SK-N-SH treated with all-trans-retinoic acid at 6 μM for 48 hours (cell line): ENCODE measurements around the gene EEIG1.

Experiments used
- CREB5 ChIP-seq: fragments of 250-450 bp; sonication (Bioruptor Pico); IDR thresholded peaks from 2 replicates; pipeline ENCODE4 v1.5.1; 2020; ENCODE audit warnings: low read depth, mild to moderate bottlenecking, moderate library complexity
- CSRNP3 ChIP-seq: fragments of 250-450 bp; sonication (Bioruptor Pico); IDR thresholded peaks from 2 replicates; pipeline ENCODE4 v1.5.1; 2021; ENCODE audit warnings: mild to moderate bottlenecking, moderate library complexity
- GLIS3 ChIP-seq: fragments of 250-450 bp; sonication (Bioruptor Pico); IDR thresholded peaks from 2 replicates; pipeline ENCODE4 v1.5.0; 2020; ENCODE audit warnings: mild to moderate bottlenecking, moderate library complexity
- ISL1 ChIP-seq: fragments of 250-450 bp; sonication (Bioruptor Pico); IDR thresholded peaks from 2 replicates; pipeline ENCODE4 v2.1.2; 2022; ENCODE audit warnings: mild to moderate bottlenecking, moderate library complexity
- OSR1 ChIP-seq: fragments of 250-450 bp; sonication (Bioruptor Pico); IDR thresholded peaks from 2 replicates; pipeline ENCODE4 v1.8.0; 2022; ENCODE audit warnings: moderate library complexity, mild to moderate bottlenecking, inconsistent platforms
- PATZ1 ChIP-seq: fragments of 250-450 bp; sonication (Bioruptor Pico); IDR thresholded peaks from 2 replicates; pipeline ENCODE4 v1.8.0; 2020; ENCODE audit warnings: mild to moderate bottlenecking, moderate library complexity, borderline replicate concordance
- POU6F1 ChIP-seq: fragments of 250-450 bp; sonication (Bioruptor Pico); IDR thresholded peaks from 2 replicates; pipeline ENCODE4 v1.8.0; 2021; ENCODE audit warnings: low read depth, mild to moderate bottlenecking, moderate library complexity, borderline replicate concordance
- RARB ChIP-seq: fragments of 250-450 bp; sonication (Bioruptor Pico); IDR thresholded peaks from 2 replicates; pipeline ENCODE4 v1.8.0; 2021; ENCODE audit warnings: mild to moderate bottlenecking, moderate library complexity
- TOX ChIP-seq: fragments of 250-450 bp; sonication (Bioruptor Pico); IDR thresholded peaks from 2 replicates; pipeline ENCODE4 v1.8.0; 2021; ENCODE audit warnings: mild to moderate bottlenecking, moderate library complexity, borderline replicate concordance
- ZFP30 ChIP-seq: fragments of 450-650 bp; formaldehyde crosslinking; IDR thresholded peaks from 2 replicates; pipeline ENCODE4 v1.5.0; 2022; ENCODE audit warnings: mild to moderate bottlenecking, moderate library complexity
- ZNF8 ChIP-seq: fragments of 450-650 bp; formaldehyde crosslinking; IDR thresholded peaks from 2 replicates; pipeline ENCODE4 v1.5.0; 2020; ENCODE audit warnings: mild to moderate bottlenecking, moderate library complexity

GRCh38 chr9:127934248-127934647 lies 46.5 kb downstream of the EEIG1 start:
- TF ChIP-seq CREB5 (CRISPR knock-in tag): no peak
- TF ChIP-seq ZFP30 (CRISPR knock-in tag): no peak
- no peak for TF ChIP-seq TOX (CRISPR knock-in tag)
- no peak for TF ChIP-seq RARB
- no peak for TF ChIP-seq ZNF8 (CRISPR knock-in tag)
- TF ChIP-seq POU6F1 (CRISPR knock-in tag): no peak
- no peak for TF ChIP-seq OSR1 (CRISPR knock-in tag)
- no peak for TF ChIP-seq PATZ1 (CRISPR knock-in tag)
- TF ChIP-seq GLIS3: no peak
- TF ChIP-seq CSRNP3 (CRISPR knock-in tag): no peak
- no peak for TF ChIP-seq ISL1 (CRISPR knock-in tag)
